NOMO-1 treated with DMSO at 0.1 percent for 48 hours (cell line): ENCODE data around the gene RPL35.

Source experiments
- DNase-seq: peaks from one replicate; lab custom pipeline; 2025; ENCODE audit not compliant: unreplicated experiment; lab: John Stamatoyannopoulos, UW

RPL35 gene

DNA sequence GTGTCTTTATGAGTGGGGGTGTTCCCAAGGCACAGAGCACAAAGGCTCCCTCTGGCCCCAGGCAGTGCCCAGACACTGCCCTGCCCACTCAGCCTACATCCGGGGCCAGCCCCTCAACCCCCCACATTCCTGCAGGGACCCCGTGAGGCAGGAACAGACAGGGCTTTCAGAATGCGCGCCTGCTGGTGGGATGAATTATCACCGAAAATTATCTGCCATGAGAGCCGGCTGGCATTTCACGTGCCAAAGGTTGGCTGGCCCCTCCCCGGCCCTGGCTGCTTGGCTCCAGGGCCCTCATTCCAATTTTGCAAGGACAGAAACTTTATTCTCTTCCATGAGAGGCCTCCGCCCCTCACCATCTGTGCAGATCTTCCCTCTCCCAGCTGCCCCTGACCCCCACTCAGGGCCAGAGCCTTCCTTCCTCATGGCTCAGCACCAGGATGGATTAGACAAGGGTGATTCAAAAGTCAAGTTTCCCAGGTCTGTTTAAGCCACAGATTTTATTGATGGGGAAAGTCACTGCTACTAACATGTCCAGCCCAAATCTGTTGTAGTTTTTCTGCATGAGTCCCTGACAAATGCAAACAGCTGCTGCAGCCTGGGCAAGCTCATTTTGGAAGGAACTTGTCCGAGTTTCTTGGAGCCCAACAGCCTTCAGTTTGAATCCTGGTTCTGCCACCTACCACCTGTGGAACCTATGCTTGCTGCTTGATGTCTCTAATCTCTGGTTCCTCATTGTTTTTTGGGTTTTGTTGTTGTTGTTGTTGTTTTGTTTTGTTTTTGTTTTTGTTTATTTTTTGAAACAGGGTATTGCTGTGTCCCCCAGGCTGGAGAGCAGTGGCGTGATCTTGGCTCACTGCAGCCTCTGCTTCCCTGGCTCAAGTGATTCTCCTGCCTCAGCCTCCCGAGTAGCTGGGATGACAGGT is 40.8 kb downstream of the RPL35 start:
- no peak for DNase-seq

- DNase-seq, result no peak
Observed at GRCh38 chr9:124818431-124819281, 43.1 kb downstream of the RPL35 start.

DNA sequence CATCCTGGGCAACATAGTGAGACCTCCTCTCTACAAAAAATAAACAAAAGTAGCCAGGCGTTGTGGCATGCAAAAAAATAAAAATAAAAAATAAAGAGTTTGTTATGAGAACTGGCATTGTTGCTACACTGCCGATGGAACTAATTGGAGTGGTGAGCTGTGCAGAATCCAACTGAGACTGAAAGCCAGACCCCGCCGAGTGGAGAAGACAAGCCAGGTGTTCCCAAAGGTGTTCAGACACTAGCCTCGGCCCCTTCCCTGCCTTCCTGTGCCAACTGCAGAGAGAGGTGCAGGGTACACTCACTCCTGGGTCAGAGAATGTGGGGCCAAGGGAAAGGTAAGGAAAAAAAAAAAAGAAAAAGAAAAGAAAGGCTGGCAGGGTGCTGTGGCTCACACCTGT is 46.2 kb downstream of the RPL35 start:
- no peak for DNase-seq

- no peak for DNase-seq
Observed at GRCh38 chr9:124814164-124814535, 47.6 kb downstream of the RPL35 start.

GRCh38 chr9:124813501-124814163 is 48.1 kb downstream of the RPL35 start:
- DNase-seq, result no peak

- no peak for DNase-seq
Observed at GRCh38 chr9:124813041-124813440, 48.7 kb downstream of the RPL35 start.

DNA sequence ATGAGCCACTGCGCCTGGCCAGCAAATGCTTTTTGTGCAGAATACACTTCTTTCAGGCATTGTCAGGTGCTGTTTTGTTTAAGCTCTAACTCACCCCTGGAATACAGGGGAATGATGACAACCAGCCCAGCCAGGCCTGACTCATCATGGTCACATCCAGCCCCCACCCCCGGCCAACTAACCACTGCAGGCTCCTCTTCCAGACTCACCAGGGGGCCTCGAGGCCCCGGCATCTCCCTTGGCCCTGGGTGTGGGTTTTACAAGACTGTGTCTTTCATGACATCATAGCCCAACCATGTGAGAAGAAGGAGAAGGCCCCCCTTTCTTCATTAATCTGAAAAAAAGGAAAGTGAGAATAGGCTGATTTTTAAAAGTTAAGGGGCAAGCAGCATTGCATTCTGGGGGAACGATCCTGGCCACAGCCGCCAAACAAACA is 49.3 kb downstream of the RPL35 start:
- DNase-seq, result no peak

DNA sequence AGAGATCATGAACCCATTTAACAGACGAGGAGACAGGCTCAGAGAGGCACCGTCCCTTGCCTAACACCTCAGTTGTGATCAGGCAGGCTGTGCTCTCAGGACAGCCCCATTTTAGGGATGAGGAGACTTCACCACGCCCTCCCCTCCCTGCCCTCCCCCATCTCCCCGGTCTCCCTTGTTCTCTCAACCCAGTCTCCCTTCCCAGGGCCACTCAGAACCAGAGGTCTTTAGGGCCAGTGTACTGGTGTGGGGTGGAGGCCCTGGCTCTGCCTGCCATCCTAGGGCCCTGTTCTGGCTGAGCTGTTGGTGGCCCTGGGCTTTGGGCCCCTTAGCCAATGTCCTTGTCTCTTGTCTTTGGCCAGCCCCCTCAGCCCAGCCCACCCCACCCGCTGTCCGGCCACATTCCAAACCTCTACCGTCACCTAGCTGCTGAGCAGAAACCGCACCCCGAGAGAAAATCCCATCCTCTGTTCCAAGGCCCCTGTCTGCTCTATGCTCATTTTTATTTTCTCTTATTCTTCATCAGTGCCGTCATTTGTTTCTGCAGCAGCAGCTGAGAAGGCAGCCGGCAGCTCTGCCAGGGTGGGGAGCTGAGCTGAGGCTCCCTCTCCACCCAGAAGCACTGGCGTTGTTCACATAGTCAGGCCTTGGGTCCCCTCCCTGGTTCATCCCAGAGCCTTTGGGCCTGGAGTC is 50.9 kb downstream of the RPL35 start:
- no peak for DNase-seq

DNA sequence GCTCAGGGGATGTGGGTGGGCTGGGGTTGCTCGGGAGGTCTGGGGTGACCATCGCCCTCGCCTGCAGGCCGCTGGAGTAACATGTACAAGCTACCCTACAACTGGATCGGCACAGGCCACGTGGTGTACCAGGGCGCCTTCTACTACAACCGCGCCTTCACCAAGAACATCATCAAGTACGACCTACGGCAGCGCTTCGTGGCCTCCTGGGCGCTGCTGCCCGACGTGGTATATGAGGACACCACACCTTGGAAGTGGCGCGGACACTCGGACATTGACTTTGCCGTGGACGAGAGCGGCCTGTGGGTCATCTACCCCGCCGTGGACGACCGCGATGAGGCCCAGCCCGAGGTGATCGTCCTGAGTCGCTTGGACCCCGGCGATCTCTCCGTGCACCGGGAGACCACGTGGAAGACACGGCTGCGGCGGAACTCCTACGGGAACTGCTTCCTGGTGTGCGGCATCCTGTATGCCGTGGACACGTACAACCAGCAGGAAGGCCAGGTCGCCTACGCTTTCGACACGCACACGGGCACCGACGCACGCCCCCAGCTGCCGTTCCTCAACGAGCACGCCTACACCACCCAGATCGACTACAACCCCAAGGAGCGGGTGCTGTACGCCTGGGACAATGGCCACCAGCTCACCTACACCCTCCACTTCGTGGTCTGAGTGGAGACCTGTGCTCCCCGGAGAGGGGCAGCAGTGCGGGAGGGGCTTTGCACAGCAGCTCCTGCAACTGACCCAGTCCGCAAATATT is 51.8 kb downstream of the RPL35 start:
- DNase-seq, result no peak

DNA sequence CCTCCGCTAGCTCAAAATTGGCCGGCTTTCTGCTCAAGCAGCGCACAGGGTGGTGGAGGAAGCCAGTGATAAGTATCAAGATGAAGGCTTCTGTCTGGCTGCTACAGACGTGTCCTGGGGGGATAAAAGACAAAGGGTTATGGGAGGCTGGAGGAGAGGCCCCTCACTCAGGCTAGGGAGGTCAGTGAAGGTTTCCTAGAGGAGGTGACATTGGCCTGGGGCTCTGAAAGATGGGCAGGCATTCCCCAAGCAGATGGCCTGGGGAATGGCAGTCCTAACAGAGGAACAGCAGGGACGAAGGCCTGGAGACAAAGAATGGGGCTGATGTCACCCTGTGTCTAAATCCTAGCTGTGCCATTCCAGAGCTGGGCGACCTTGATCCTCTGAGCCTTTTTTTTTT is 52.5 kb downstream of the RPL35 start:
- DNase-seq, result no peak

DNA sequence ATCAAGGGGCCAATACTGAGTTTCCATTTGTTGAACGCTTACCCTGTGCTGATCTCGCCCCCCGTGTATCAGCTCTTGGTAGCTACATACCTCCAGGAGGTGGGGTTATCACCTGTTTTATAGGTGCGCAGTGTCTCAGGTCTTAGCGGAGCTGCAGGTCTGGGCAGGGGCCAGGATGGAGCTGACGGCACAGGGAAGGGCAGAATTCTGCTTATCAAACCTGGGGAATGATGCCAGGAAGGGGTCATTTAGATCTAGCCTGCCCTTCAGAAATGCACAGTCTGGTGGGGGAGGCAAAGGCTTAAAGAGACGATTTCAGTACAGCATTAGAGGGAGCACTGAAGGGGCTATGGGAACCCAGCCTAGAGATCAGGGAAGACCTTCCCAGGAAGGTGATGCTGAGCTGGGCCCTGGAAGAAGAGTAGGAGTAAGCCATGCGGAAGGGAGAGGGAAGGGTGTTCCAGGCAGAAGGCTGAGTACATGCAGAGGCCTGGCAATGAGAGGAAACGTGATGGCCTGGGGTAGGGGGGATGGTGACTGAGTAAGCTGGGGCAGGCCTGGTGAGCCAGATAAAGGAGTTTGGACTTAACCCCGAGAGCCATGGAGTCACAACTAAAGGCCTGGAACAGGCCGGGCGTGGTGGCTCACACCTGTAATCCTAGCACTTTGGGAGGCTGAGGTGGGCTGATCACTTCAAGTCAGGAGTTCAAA is 53.4 kb downstream of the RPL35 start:
- no peak for DNase-seq
